NCI-H2196 treated with DMSO at 0.1 percent for 48 hours (cell line): ENCODE measurements around the gene FAM78A.
"Not testable (repeated sequence)": the region's sequence is repeated elsewhere in the genome, so short reads cannot be mapped to it uniquely, and the experiment has no call there.

ENCODE experiments used
- DNase-seq: peaks from one replicate; lab custom pipeline; 2025; ENCODE audit not compliant: unreplicated experiment; lab: John Stamatoyannopoulos, UW

FAM78A gene

GRCh38 chr9:131214876-131215275, 61.4 kb downstream of the FAM78A start:
- DNase-seq, result no peak

GRCh38 chr9:131214286-131214856, 61.9 kb downstream of the FAM78A start:
- DNase-seq, result no peak

- not testable (repeated sequence) for DNase-seq
These were observed 64.4 kb downstream of the FAM78A start for GRCh38 chr9:131211920-131212319.
